Suprapubic skin (tissue), 4 donors: ENCODE measurements around the gene SUGP1.

Experiments
- EP300 ChIP-seq: sonication (generic); formaldehyde crosslinking; IDR thresholded peaks from one replicate; pipeline ENCODE4 v1.6.1; 2017; ENCODE audit warnings: antibody characterized with exemption
- POLR2A ChIP-seq, 2 donors: fragments of 450-650 bp; IDR thresholded peaks; one replicate each; pipeline ENCODE4 v1.6.1; 2017; ENCODE audit warnings: antibody characterized with exemption in 2 of 2, mild to moderate bottlenecking in 2 of 2, moderate library complexity in 2 of 2
- POLR2AphosphoS5 ChIP-seq, 3 donors: sonication (generic); formaldehyde crosslinking; IDR thresholded peaks; one replicate each; pipeline ENCODE4 v1.6.1; 2017; ENCODE audit warnings: antibody characterized with exemption in 3 of 3
- TF ChIP-seq, protein P1 (sequence below), 2 donors: fragments of 200-600 bp in 1 of 2; fragments of 450-650 bp in 1 of 2; sonication (generic) in 1 of 2; IDR thresholded peaks; one replicate each; pipeline ENCODE4 v1.5.1; 2016 to 2019; ENCODE audit warnings: antibody characterized with exemption in 2 of 2, mild to moderate bottlenecking in 1 of 2, moderate library complexity in 1 of 2

DNA sequence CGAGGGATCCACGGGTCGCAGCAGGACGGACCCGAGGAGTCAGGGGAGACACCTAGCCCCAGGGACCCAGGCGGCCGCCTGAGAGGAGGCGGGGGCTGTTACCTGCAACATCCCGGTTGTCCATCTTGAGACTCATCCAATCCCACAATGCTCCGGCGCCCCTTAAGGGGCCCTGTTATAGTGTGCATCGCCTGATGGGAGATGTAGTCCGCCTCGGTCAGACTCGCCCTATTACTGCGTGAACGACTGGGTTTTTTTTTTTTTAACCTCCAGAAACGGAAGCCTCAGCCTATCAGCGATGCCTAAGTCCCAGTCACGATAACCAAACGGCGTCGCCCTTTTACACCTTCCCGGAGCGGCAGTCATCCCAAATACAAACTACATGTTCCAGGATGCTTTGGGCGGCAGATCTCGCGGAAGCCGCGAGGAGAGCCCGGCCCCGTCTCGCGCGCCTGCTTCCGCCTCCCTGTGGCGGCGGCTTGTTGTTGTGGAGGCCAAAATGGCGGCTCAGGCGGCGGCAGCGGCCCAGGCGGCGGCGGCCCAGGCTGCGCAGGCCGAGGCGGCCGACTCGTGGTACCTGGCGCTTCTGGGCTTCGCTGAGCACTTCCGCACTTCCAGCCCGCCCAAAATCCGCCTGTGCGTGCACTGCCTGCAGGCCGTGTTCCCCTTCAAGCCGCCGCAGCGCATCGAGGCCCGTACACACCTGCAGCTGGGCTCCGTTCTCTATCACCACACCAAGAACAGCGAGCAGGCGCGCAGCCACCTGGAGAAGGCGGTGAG is at the start of gene SUGP1, which contains the start of gene MAU2:
- TF ChIP-seq, protein P1, sequence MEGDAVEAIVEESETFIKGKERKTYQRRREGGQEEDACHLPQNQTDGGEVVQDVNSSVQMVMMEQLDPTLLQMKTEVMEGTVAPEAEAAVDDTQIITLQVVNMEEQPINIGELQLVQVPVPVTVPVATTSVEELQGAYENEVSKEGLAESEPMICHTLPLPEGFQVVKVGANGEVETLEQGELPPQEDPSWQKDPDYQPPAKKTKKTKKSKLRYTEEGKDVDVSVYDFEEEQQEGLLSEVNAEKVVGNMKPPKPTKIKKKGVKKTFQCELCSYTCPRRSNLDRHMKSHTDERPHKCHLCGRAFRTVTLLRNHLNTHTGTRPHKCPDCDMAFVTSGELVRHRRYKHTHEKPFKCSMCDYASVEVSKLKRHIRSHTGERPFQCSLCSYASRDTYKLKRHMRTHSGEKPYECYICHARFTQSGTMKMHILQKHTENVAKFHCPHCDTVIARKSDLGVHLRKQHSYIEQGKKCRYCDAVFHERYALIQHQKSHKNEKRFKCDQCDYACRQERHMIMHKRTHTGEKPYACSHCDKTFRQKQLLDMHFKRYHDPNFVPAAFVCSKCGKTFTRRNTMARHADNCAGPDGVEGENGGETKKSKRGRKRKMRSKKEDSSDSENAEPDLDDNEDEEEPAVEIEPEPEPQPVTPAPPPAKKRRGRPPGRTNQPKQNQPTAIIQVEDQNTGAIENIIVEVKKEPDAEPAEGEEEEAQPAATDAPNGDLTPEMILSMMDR (IDR thresholded peaks at IDR 0.05), result peak in 1 of 2 donors; percentile 51
- TF ChIP-seq POLR2AphosphoS5 (IDR thresholded peaks at IDR 0.05) (peak in 1 of 3 donors; percentile 57), POLR2A (IDR thresholded peaks at IDR 0.05) (peak in 1 of 2 donors; percentile 26), EP300 (no peak)
